Hepatocyte (in vitro differentiated cells): Measurements from ENCODE around the gene CMTM8. TPM values are rescaled to one million over a fixed set of nuclear protein-coding genes. Genes with fewer than 3 reads are reported as not detected.

Experiments
- DNase-seq: peaks from one replicate; pipeline ENCODE4 v3.0.0-alpha.2; 2016; ENCODE audit warnings: low spot score
- H2AFZ ChIP-seq: fragments of 200-600 bp; sonication (generic); 2 replicates; pipeline ENCODE4 v1.6.0; 2016; ENCODE audit warnings: antibody characterized with exemption, mild to moderate bottlenecking
- H3K27ac ChIP-seq: fragments of 200-600 bp; sonication (generic); 2 replicates; pipeline ENCODE4 v1.5.1; 2016; ENCODE audit warnings: mild to moderate bottlenecking
- H3K27me3 ChIP-seq: fragments of 200-600 bp; sonication (generic); 2 replicates; pipeline ENCODE4 v1.6.1; 2016
- H3K36me3 ChIP-seq: fragments of 200-600 bp; sonication (generic); replicated peaks from 2 replicates; pipeline ENCODE4 v1.5.1; 2016; ENCODE audit warnings: low read depth; ENCODE audit not compliant: insufficient read depth
- H3K4me1 ChIP-seq: fragments of 200-600 bp; sonication (generic); 2 replicates; pipeline ENCODE4 v1.5.1; 2016; ENCODE audit warnings: mild to moderate bottlenecking, moderate library complexity; ENCODE audit not compliant: insufficient read depth
- H3K4me2 ChIP-seq: fragments of 200-600 bp; sonication (generic); 2 replicates; pipeline ENCODE4 v1.6.0; 2016
- H3K4me3 ChIP-seq: fragments of 200-600 bp; sonication (generic); 2 replicates; pipeline ENCODE4 v1.5.1; 2016; ENCODE audit warnings: mild to moderate bottlenecking
- H3K79me2 ChIP-seq: fragments of 200-600 bp; sonication (generic); 2 replicates; pipeline ENCODE4 v1.6.0; 2017; ENCODE audit warnings: mild to moderate bottlenecking
- H3K9me2 ChIP-seq: fragments of 200-600 bp; sonication (generic); replicated peaks from 2 replicates; pipeline ENCODE4 v1.6.0; 2017; ENCODE audit warnings: mild to moderate bottlenecking; ENCODE audit not compliant: insufficient read depth
- H3K9me3 ChIP-seq: fragments of 200-600 bp; sonication (generic); 2 replicates; pipeline ENCODE4 v1.5.1; 2016; ENCODE audit warnings: low read depth, mild to moderate bottlenecking
- H4K20me1 ChIP-seq: fragments of 200-600 bp; sonication (generic); 2 replicates; pipeline ENCODE4 v1.6.0; 2016; ENCODE audit warnings: mild to moderate bottlenecking; ENCODE audit not compliant: insufficient read depth, poor library complexity, severe bottlenecking
- EZH2 ChIP-seq: fragments of 200-600 bp; sonication (generic); IDR thresholded peaks from 2 replicates; pipeline ENCODE4 v1.6.1; 2016; ENCODE audit warnings: antibody characterized with exemption, mild to moderate bottlenecking, borderline replicate concordance
- EZH2phosphoT487 ChIP-seq: fragments of 200-600 bp; sonication (generic); IDR thresholded peaks from one replicate; pipeline ENCODE4 v1.6.1; 2018; ENCODE audit warnings: antibody characterized with exemption, mild to moderate bottlenecking, low read depth, moderate library complexity; ENCODE audit not compliant: unreplicated experiment, severe bottlenecking
- WGBS: methylation state at CpG from one replicate; pipeline ENCODE4 v1.1.6; 2016; ENCODE audit warnings: low lambda C conversion rate; ENCODE audit errors: missing lambda C conversion rate; 5-methylcytosine and 5-hydroxymethylcytosine counted together
- polyA plus RNA-seq: library from polyadenylated mRNA; unstranded; fragments of >200 nt; fragmentation: Nextera tagmentation; extraction: Ambion mirVana; gene quantifications from 2 replicates; pipeline ENCODE4 v1.2.1, GENCODE V29; 2016
- total RNA-seq: library from RNA; depleted of rRNA; stranded (reverse); fragments of >200 nt; gene quantifications from 2 replicates; pipeline ENCODE4 v1.2.3, GENCODE V29; 2014
- TF ChIP-seq, protein P1 (sequence below): fragments of 200-600 bp; sonication (generic); IDR thresholded peaks from 2 replicates; pipeline ENCODE4 v1.5.1; 2016; ENCODE audit warnings: antibody characterized with exemption, mild to moderate bottlenecking; ENCODE audit not compliant: poor library complexity

Gene CMTM8
- total and polyA plus RNA-seq, 2 experiments from 2014 or later, result 20.7 to 34.1 TPM

DNA sequence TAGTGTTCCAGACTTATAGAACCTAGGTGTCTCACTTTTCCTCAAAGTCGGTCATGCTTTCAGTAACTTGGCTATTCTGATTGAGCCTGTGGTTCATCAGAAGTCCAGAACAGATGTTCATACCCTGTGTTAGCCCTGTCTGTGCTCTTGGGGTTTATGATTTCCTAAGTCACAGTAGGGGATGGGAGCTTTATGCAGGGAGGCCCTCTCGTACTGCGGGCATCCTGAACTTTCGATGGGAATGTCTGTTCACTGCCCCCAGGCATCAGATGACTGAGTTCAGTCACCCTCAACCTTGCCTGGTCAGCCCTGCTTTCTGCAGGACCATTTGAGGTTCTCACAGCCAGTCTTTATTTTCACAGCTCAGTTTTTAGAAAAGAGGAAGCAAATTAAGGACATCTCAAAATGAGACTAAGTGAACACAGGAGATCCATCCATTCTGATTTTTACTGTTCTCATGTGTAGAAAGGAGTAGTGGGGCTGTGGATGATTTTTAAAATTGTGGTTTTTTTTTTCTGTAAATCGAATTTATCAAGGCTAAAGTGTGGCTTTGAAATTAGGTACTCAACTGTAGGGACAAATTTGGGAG, 71.3 kb downstream of the CMTM8 start:
- Histone ChIP-seq H3K4me1 (peaks cover 11% of the 10 kb centered on the region), H3K9me3 (no peaks in the 10 kb centered on the region), H3K9me2 (no peaks in the 10 kb centered on the region), H4K20me1 (no peaks in the 10 kb centered on the region), H3K4me3 (no peak overlapping the region), H3K27me3 (no peaks in the 10 kb centered on the region), H3K27ac (no peak overlapping the region), H3K4me2 (no peak overlapping the region), H3K36me3 (no peaks in the 10 kb centered on the region), H3K79me2 (peaks cover 38% of the 10 kb centered on the region), H2AFZ (no peak overlapping the region)
- DNase-seq, result no peak
- WGBS, result 81% methylated on average over 5 of the region's 5 CpGs
- TF ChIP-seq EZH2phosphoT487 (no peak), EZH2 (no peak)
- TF ChIP-seq, protein P1, sequence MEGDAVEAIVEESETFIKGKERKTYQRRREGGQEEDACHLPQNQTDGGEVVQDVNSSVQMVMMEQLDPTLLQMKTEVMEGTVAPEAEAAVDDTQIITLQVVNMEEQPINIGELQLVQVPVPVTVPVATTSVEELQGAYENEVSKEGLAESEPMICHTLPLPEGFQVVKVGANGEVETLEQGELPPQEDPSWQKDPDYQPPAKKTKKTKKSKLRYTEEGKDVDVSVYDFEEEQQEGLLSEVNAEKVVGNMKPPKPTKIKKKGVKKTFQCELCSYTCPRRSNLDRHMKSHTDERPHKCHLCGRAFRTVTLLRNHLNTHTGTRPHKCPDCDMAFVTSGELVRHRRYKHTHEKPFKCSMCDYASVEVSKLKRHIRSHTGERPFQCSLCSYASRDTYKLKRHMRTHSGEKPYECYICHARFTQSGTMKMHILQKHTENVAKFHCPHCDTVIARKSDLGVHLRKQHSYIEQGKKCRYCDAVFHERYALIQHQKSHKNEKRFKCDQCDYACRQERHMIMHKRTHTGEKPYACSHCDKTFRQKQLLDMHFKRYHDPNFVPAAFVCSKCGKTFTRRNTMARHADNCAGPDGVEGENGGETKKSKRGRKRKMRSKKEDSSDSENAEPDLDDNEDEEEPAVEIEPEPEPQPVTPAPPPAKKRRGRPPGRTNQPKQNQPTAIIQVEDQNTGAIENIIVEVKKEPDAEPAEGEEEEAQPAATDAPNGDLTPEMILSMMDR, result no peak

DNA sequence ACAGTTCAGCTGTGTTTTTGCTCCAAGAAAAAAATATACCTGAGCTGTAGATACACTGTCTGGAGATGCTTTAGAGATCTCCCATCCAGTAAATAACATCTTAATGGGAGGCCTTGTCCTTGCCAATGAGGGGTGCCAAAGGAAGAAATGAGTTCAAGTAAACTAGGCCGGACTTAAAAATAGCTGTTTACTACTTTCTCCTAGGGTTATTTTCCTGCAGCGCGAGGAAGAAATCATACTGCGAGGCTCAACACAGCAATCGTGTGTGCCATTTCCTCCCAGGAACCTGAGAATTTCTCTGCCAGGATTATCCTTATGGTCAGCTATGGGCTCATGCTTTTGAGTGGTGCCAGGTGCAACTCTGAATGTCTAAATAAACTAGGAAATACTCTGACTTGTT, 71.9 kb downstream of the CMTM8 start:
- peaks cover 40% of the 10 kb centered on the region for H3K79me2 ChIP-seq
- no peaks in the 10 kb centered on the region for H3K9me2 ChIP-seq
- TF ChIP-seq, protein P1, result no peak
- TF ChIP-seq EZH2phosphoT487 (no peak), EZH2 (no peak)
- no peak for DNase-seq
- H3K27ac ChIP-seq, result no peak overlapping the region
- no peak overlapping the region for H3K4me3 ChIP-seq
- WGBS, result 94% methylated on average over 5 of the region's 5 CpGs
- peaks cover 5% of the 10 kb centered on the region for H3K4me1 ChIP-seq
- H3K36me3 ChIP-seq, result no peaks in the 10 kb centered on the region
- H3K27me3 ChIP-seq, result no peaks in the 10 kb centered on the region
- no peak overlapping the region for H3K4me2 ChIP-seq
- no peaks in the 10 kb centered on the region for H3K9me3 ChIP-seq
- no peak overlapping the region for H2AFZ ChIP-seq
- no peaks in the 10 kb centered on the region for H4K20me1 ChIP-seq

DNA sequence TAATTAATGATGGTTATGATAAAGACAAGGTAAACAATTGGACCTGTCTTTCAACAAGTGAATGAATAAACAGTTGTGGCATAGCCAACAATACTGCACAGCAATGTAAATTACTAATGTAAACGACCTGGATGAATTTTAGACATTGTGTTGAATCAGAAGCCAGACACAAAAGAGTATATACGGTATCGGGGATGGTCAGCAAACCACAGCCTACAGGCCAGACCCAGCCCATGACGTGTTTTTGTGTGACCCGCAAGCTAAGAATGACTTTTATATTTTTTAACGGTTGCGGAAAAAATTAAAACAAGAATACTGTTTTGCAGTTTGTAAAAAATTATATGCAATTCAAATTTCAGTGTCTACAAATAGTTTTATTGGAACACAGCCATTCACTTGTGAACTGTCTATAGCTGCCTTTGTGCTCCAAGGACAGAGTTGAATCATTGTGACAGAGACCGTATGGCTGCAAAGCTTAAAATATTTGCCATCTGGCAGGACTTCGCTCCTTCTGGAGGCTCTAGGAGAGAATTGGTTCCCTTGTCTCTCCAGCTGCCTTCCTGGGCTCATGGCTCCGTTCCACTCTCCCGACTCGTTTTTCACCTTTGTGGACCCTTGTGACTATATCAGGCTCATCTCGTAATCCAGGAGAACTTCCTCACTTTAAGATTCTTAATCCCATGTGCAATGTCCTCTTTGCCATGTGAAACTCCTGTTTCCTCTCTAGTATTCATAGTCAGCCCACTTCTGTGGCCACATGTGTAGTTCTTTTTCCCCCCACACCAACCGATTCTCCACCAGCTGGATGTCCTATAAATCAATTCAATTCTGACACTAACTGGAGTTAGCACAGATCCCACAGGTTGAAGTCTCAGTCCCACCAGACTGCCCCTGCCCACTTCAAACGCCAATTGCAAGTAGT, 72.7 kb downstream of the CMTM8 start:
- WGBS, result 92% methylated on average over 15 of the region's 15 CpGs

More for the DNA sequence above, 72.7 kb downstream of the CMTM8 start:
- Histone ChIP-seq H2AFZ (no peak overlapping the region), H3K27me3 (no peaks in the 10 kb centered on the region), H3K79me2 (peaks cover 38% of the 10 kb centered on the region), H3K4me1 (no peaks in the 10 kb centered on the region), H3K4me3 (no peak overlapping the region), H4K20me1 (no peaks in the 10 kb centered on the region), H3K27ac (no peak overlapping the region), H3K4me2 (no peak overlapping the region), H3K9me3 (no peaks in the 10 kb centered on the region), H3K9me2 (no peaks in the 10 kb centered on the region), H3K36me3 (no peaks in the 10 kb centered on the region)
- TF ChIP-seq, protein P1, result no peak
- TF ChIP-seq EZH2 (no peak), EZH2phosphoT487 (no peak)
- DNase-seq, result no peak
